ENCODE data around the gene MIOX.

Gene MIOX

GRCh38 chr22:50455201-50455600, 31.5 kb upstream of the MIOX start:
- ATAC-seq (no peak), DNase-seq (no peak)

GRCh38 chr22:50456026-50456425, 30.6 kb upstream of the MIOX start:
- DNase-seq: no peak
- ATAC-seq: no peak

- DNase-seq (no peak), ATAC-seq (no peak)
Observed at GRCh38 chr22:50456466-50457234, 30.0 kb upstream of the MIOX start.

GRCh38 chr22:50459016-50459415, 27.6 kb upstream of the MIOX start:
- DNase-seq (no peak), ATAC-seq (no peak)

GRCh38 chr22:50459496-50460140, 27.0 kb upstream of the MIOX start:
- ATAC-seq (no peak), DNase-seq (no peak)

- ATAC-seq (no peak), DNase-seq (no peak)
Observed at GRCh38 chr22:50460938-50461337, 25.7 kb upstream of the MIOX start.

GRCh38 chr22:50461536-50461935, 25.1 kb upstream of the MIOX start:
- DNase-seq (no peak), ATAC-seq (no peak)

GRCh38 chr22:50461979-50462540, 24.6 kb upstream of the MIOX start:
- no peak for DNase-seq
- no peak for ATAC-seq

GRCh38 chr22:50463188-50463900, 23.3 kb upstream of the MIOX start:
- no peak for DNase-seq
- no peak for ATAC-seq

GRCh38 chr22:50464451-50464850, 22.2 kb upstream of the MIOX start:
- ATAC-seq (no peak), DNase-seq (no peak)

- no peak for DNase-seq
- ATAC-seq: no peak
Observed at GRCh38 chr22:50465066-50465930, 21.4 kb upstream of the MIOX start.

- no peak for ATAC-seq
- no peak for DNase-seq
Observed at GRCh38 chr22:50467341-50467740, 19.3 kb upstream of the MIOX start.

- ATAC-seq: no peak
- no peak for DNase-seq
Observed at GRCh38 chr22:50467773-50468440, 18.8 kb upstream of the MIOX start.

GRCh38 chr22:50468626-50469025, 18.0 kb upstream of the MIOX start:
- ATAC-seq (no peak), DNase-seq (no peak)

GRCh38 chr22:50469377-50470305, 17.0 kb upstream of the MIOX start:
- peak; percentile 87 for ATAC-seq
- DNase-seq: peak; percentile 96

- DNase-seq (peak; percentile 25), ATAC-seq (no peak)
Observed at GRCh38 chr22:50470491-50470890, 16.2 kb upstream of the MIOX start.

GRCh38 chr22:50471197-50471847, 15.3 kb upstream of the MIOX start:
- no peak for DNase-seq
- ATAC-seq: no peak

GRCh38 chr22:50471962-50472361, 14.7 kb upstream of the MIOX start:
- ATAC-seq: no peak
- no peak for DNase-seq

- ATAC-seq (peak; percentile 24), DNase-seq (peak; percentile 62)
Observed at GRCh38 chr22:50473088-50473487, 13.6 kb upstream of the MIOX start.

Measured in stimulated activated naive CD8-positive, alpha-beta T cell treated with anti-CD3 and anti-CD28 coated beads, Interleukin-15, Interleukin-2, amounts not matched to agents 100 U/mL and 50 U/mL, for 24 hours (primary cell).